GM12878 (cell line): ENCODE measurements around the gene KLF3. TPM values are rescaled to one million over a fixed set of nuclear protein-coding genes. Genes with fewer than 3 reads are reported as not detected.

ENCODE experiments used
- ASH2L ChIP-seq: fragments of 300-600, 200-600 bp; sonication (generic); IDR thresholded peaks from 2 replicates; pipeline ENCODE4 v1.6.1; 2017; ENCODE audit warnings: low read depth, mild to moderate bottlenecking, borderline replicate concordance
- EED ChIP-seq: sonication (generic); IDR thresholded peaks from 2 replicates; pipeline ENCODE4 v1.6.1; 2016; ENCODE audit warnings: antibody characterized with exemption, low read depth
- LARP7 ChIP-seq: fragments of 450-650 bp; IDR thresholded peaks from 2 replicates; pipeline ENCODE4 v1.6.1; 2017; ENCODE audit warnings: mild to moderate bottlenecking
- PML ChIP-seq: IDR thresholded peaks from 2 replicates; pipeline ENCODE4 v1.6.1; 2012; ENCODE audit warnings: low read length, inconsistent platforms
- RBBP5 ChIP-seq: fragments of 200-600 bp; sonication (generic); conservative IDR thresholded peaks from 2 replicates; pipeline ENCODE4 v1.6.1; 2016
- RCOR1 ChIP-seq: conservative IDR thresholded peaks from 2 replicates; pipeline ENCODE4 v1.6.1; 2012; ENCODE audit warnings: low read depth, low read length, improper control_type of control experiment
- SIX5 ChIP-seq: IDR thresholded peaks from 2 replicates; pipeline ENCODE4 v1.6.1; 2011; ENCODE audit warnings: mild to moderate bottlenecking, low read depth, low read length, moderate library complexity; ENCODE audit not compliant: severe bottlenecking
- SMC3 ChIP-seq: IDR thresholded peaks from 2 replicates; pipeline ENCODE4 v1.6.1; 2011; ENCODE audit warnings: low read length, improper control_type of control experiment, borderline replicate concordance
- SREBF2 ChIP-seq: IDR thresholded peaks from 2 replicates; pipeline ENCODE4 v1.6.1; 2012; ENCODE audit warnings: mild to moderate bottlenecking, low read length
- TCF3 ChIP-seq: IDR thresholded peaks from 2 replicates; pipeline ENCODE4 v1.6.1; 2012; ENCODE audit warnings: low read depth, mild to moderate bottlenecking, low read length, borderline replicate concordance; ENCODE audit not compliant: insufficient read depth
- WRNIP1 ChIP-seq: IDR thresholded peaks from 2 replicates; pipeline ENCODE4 v1.6.1; 2011; ENCODE audit warnings: low read depth, low read length, improper control_type of control experiment, borderline replicate concordance
- YY1 ChIP-seq: IDR thresholded peaks from 2 replicates; pipeline ENCODE4 v1.6.1; 2011; ENCODE audit warnings: low read depth, mild to moderate bottlenecking, low read length
- polyA plus RNA-seq, 11 experiments: library from polyadenylated mRNA; depleted of rRNA in 4 of 11; unstranded in 6 of 11; stranded (reverse) in 5 of 11; fragments of >200 nt; fragmentation: Nextera tagmentation in 4 of 11; fragmentation: Illumina TruSeq in 1 of 11; extraction: Ambion mirVana in 4 of 11; extraction: Trizol in 1 of 11; gene quantifications; 1 replicate in 1 of 11; 2 replicates in 10 of 11; pipeline versions ENCODE4 v1.2.1 to v1.2.3, GENCODE V29; 2011 to 2016; ENCODE audit warnings: inconsistent platforms in 2 of 11, missing spikeins in 2 of 11, low read depth in 1 of 11
- total RNA-seq, 4 experiments: library from RNA; depleted of rRNA in 3 of 4; stranded (reverse); fragments of >200 nt in 3 of 4; fragmentation: Illumina TruSeq in 1 of 4; extraction: Trizol in 1 of 4; gene quantifications; 2 replicates each; pipeline versions ENCODE4 v1.2.1 to v1.2.3, GENCODE V29; 2013 to 2021
- TF ChIP-seq, protein P1 (sequence below): fragments of 450-650 bp; IDR thresholded peaks from 2 replicates; pipeline ENCODE4 v1.6.1; 2016; ENCODE audit warnings: mild to moderate bottlenecking
- TF ChIP-seq, protein P2 (sequence below): fragments of 450-650 bp; formaldehyde crosslinking; IDR thresholded peaks from 2 replicates; pipeline ENCODE4 v1.5.0; 2022; ENCODE audit warnings: mild to moderate bottlenecking, missing genetic modification characterization
- TF ChIP-seq, protein P3 (sequence below): fragments of 450-650 bp; IDR thresholded peaks from 2 replicates; pipeline ENCODE4 v1.6.1; 2017; ENCODE audit warnings: mild to moderate bottlenecking, moderate library complexity
- TF ChIP-seq, protein P4 (sequence below): fragments of 450-650 bp; IDR thresholded peaks from 2 replicates; pipeline ENCODE4 v1.6.1; 2017; ENCODE audit warnings: mild to moderate bottlenecking
- TF ChIP-seq, protein P5 (sequence below): IDR thresholded peaks from 2 replicates; pipeline ENCODE4 v1.6.1; 2012; ENCODE audit warnings: low read depth, low read length, improper control_type of control experiment

Gene KLF3
- total and polyA plus RNA-seq, 10 of the 15 experiments (the other 5 are each of a cell fraction or from before 2014, with no cell fraction given): 1.4 to 5.8 (median 2.1) TPM

DNA sequence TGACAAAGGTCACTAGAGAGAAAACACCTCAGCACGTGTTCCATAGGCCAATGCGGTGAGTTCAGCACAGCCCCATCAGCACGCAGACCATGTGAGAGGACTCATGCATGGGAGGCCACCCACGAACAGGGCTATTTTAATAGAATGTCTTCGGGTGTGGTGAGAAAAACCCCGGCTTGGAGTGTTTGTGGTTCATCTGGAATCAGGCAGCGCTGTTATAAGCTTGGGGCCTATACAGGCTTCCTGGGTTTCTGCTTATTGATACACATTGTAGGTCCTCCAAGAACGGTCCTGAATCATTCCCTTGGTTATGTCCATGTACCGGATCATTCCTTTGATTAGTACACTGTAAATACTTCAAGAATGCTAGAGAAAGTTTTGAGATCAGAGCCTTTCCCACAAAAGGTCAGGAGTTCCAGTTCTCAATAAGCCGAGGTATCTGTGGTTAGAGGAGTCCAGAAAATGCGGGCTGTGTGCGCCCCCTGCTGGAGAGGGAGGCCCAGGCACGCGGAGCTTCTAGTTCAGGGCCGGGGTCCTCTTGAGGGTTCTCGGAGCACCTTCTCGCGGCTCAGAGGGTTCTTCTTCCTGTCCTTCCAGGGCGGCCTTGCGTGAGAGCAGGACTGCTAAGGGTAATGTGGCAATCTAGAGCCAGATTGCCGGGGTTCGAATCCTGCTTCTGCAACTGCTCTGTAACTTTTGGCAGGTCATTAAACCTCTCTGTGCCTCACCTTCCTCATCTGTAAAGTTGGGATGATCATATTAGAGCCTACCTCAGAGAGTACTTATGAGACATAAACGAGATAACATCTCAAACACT lies 67.0 kb downstream of the KLF3 start (continued):
- TF ChIP-seq LARP7 (no peak), WRNIP1 (no peak), ASH2L (0 out of 2 replicates have a peak, but pooled peaks have one; percentile 33), RBBP5 (0 out of 2 replicates have a peak, but pooled peaks have one; percentile 31), YY1 (peak; percentile 55), PML (peak; percentile 62), RCOR1 (no peak), SIX5 (no peak), EED (peak; percentile 95), SREBF2 (no peak), TCF3 (peak; percentile 80; the same call in 1 of the 2 replicates), SMC3 (peak; percentile 61)
- TF ChIP-seq, protein P1, sequence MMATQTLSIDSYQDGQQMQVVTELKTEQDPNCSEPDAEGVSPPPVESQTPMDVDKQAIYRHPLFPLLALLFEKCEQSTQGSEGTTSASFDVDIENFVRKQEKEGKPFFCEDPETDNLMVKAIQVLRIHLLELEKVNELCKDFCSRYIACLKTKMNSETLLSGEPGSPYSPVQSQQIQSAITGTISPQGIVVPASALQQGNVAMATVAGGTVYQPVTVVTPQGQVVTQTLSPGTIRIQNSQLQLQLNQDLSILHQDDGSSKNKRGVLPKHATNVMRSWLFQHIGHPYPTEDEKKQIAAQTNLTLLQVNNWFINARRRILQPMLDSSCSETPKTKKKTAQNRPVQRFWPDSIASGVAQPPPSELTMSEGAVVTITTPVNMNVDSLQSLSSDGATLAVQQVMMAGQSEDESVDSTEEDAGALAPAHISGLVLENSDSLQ: no peak
- TF ChIP-seq, protein P2, sequence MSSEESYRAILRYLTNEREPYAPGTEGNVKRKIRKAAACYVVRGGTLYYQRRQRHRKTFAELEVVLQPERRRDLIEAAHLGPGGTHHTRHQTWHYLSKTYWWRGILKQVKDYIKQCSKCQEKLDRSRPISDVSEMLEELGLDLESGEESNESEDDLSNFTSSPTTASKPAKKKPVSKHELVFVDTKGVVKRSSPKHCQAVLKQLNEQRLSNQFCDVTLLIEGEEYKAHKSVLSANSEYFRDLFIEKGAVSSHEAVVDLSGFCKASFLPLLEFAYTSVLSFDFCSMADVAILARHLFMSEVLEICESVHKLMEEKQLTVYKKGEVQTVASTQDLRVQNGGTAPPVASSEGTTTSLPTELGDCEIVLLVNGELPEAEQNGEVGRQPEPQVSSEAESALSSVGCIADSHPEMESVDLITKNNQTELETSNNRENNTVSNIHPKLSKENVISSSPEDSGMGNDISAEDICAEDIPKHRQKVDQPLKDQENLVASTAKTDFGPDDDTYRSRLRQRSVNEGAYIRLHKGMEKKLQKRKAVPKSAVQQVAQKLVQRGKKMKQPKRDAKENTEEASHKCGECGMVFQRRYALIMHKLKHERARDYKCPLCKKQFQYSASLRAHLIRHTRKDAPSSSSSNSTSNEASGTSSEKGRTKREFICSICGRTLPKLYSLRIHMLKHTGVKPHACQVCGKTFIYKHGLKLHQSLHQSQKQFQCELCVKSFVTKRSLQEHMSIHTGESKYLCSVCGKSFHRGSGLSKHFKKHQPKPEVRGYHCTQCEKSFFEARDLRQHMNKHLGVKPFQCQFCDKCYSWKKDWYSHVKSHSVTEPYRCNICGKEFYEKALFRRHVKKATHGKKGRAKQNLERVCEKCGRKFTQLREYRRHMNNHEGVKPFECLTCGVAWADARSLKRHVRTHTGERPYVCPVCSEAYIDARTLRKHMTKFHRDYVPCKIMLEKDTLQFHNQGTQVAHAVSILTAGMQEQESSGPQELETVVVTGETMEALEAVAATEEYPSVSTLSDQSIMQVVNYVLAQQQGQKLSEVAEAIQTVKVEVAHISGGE (CRISPR knock-in tag): no peak
- TF ChIP-seq, protein P3, sequence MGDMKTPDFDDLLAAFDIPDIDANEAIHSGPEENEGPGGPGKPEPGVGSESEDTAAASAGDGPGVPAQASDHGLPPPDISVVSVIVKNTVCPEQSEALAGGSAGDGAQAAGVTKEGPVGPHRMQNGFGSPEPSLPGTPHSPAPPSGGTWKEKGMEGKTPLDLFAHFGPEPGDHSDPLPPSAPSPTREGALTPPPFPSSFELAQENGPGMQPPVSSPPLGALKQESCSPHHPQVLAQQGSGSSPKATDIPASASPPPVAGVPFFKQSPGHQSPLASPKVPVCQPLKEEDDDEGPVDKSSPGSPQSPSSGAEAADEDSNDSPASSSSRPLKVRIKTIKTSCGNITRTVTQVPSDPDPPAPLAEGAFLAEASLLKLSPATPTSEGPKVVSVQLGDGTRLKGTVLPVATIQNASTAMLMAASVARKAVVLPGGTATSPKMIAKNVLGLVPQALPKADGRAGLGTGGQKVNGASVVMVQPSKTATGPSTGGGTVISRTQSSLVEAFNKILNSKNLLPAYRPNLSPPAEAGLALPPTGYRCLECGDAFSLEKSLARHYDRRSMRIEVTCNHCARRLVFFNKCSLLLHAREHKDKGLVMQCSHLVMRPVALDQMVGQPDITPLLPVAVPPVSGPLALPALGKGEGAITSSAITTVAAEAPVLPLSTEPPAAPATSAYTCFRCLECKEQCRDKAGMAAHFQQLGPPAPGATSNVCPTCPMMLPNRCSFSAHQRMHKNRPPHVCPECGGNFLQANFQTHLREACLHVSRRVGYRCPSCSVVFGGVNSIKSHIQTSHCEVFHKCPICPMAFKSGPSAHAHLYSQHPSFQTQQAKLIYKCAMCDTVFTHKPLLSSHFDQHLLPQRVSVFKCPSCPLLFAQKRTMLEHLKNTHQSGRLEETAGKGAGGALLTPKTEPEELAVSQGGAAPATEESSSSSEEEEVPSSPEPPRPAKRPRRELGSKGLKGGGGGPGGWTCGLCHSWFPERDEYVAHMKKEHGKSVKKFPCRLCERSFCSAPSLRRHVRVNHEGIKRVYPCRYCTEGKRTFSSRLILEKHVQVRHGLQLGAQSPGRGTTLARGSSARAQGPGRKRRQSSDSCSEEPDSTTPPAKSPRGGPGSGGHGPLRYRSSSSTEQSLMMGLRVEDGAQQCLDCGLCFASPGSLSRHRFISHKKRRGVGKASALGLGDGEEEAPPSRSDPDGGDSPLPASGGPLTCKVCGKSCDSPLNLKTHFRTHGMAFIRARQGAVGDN: peak; percentile 99
- TF ChIP-seq, protein P4, sequence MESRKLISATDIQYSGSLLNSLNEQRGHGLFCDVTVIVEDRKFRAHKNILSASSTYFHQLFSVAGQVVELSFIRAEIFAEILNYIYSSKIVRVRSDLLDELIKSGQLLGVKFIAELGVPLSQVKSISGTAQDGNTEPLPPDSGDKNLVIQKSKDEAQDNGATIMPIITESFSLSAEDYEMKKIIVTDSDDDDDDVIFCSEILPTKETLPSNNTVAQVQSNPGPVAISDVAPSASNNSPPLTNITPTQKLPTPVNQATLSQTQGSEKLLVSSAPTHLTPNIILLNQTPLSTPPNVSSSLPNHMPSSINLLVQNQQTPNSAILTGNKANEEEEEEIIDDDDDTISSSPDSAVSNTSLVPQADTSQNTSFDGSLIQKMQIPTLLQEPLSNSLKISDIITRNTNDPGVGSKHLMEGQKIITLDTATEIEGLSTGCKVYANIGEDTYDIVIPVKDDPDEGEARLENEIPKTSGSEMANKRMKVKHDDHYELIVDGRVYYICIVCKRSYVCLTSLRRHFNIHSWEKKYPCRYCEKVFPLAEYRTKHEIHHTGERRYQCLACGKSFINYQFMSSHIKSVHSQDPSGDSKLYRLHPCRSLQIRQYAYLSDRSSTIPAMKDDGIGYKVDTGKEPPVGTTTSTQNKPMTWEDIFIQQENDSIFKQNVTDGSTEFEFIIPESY: no peak
- TF ChIP-seq, protein P5, sequence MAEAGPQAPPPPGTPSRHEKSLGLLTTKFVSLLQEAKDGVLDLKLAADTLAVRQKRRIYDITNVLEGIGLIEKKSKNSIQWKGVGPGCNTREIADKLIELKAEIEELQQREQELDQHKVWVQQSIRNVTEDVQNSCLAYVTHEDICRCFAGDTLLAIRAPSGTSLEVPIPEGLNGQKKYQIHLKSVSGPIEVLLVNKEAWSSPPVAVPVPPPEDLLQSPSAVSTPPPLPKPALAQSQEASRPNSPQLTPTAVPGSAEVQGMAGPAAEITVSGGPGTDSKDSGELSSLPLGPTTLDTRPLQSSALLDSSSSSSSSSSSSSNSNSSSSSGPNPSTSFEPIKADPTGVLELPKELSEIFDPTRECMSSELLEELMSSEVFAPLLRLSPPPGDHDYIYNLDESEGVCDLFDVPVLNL: no peak
